AG10803 (cell line): ENCODE measurements around the gene LCLAT1.
A peak's percentile ranks its signal among the peaks of the same experiment; 100 is the strongest.
"Not testable (repeated sequence)": the region's sequence is repeated elsewhere in the genome, so short reads cannot be mapped to it uniquely, and the experiment has no call there.

ENCODE experiments used
- DNase-seq: peaks from one replicate; pipeline ENCODE4 v3.0.0; 2010; ENCODE audit warnings: low read depth
- H3K4me3 ChIP-seq: 2 replicates; pipeline ENCODE4 v1.5.1; 2011; ENCODE audit warnings: mild to moderate bottlenecking, low read length, control low read depth
- TF ChIP-seq, protein P1 (sequence below): conservative IDR thresholded peaks from 2 replicates; pipeline ENCODE4 v1.5.1; 2011; ENCODE audit warnings: mild to moderate bottlenecking, low read length, control low read depth, inconsistent platforms

The LCLAT1 gene

GRCh38 chr2:30463535-30463934 lies 16.5 kb downstream of the LCLAT1 start:
- TF ChIP-seq, protein P1, sequence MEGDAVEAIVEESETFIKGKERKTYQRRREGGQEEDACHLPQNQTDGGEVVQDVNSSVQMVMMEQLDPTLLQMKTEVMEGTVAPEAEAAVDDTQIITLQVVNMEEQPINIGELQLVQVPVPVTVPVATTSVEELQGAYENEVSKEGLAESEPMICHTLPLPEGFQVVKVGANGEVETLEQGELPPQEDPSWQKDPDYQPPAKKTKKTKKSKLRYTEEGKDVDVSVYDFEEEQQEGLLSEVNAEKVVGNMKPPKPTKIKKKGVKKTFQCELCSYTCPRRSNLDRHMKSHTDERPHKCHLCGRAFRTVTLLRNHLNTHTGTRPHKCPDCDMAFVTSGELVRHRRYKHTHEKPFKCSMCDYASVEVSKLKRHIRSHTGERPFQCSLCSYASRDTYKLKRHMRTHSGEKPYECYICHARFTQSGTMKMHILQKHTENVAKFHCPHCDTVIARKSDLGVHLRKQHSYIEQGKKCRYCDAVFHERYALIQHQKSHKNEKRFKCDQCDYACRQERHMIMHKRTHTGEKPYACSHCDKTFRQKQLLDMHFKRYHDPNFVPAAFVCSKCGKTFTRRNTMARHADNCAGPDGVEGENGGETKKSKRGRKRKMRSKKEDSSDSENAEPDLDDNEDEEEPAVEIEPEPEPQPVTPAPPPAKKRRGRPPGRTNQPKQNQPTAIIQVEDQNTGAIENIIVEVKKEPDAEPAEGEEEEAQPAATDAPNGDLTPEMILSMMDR = no peak
- no peak for DNase-seq
- H3K4me3 ChIP-seq = no peak overlapping the region

- TF ChIP-seq, protein P1 = no peak
- no peak for DNase-seq
- peak overlapping the region; percentile 32; the same call in 1 of the 2 replicates for H3K4me3 ChIP-seq
Observed at GRCh38 chr2:30464544-30465170, 17.6 kb downstream of the LCLAT1 start.

DNA sequence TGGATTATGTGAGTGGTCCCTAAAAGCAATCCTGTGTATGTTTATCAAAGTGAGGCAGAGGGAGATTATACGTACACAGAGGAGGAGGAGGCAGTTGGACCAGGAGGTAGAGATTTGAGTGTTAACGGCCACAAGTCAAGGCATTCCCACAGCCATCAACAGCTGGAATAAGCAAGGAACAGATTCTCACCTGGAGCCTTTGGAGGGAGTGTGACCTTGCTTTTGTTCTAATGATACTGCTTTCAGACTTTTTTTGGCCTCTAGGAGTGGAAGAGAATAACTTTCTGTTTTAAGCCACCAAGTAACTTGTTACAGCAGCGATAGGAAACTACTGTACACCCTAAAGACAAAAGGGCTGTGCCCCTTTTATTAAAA lies 18.1 kb downstream of the LCLAT1 start:
- TF ChIP-seq, protein P1 = peak; percentile 20; the same call in 1 of the 2 replicates
- H3K4me3 ChIP-seq = peak overlapping the region; percentile 32
- DNase-seq = peak; percentile 40

DNA sequence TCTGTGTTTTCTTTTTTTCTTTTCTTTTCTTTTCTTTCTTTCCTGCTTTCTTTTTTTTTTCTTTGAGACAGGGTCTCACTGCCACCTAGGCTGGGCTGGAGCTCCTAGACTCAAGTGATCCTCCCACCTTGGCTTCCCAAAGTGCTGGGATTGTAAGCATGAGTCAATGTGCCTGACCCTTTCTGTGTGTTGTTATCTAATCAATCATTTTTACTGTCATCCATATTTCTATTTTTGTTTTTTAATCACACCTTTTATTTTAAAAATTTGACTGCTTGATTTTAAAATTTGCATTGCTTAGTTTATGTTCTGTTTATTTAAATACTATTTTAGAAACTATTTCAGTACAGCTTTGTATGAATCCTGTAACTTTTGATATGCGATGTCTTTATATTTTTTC lies 19.2 kb downstream of the LCLAT1 start:
- H3K4me3 ChIP-seq = no peak overlapping the region
- DNase-seq = no peak
- TF ChIP-seq, protein P1 = no peak

DNA sequence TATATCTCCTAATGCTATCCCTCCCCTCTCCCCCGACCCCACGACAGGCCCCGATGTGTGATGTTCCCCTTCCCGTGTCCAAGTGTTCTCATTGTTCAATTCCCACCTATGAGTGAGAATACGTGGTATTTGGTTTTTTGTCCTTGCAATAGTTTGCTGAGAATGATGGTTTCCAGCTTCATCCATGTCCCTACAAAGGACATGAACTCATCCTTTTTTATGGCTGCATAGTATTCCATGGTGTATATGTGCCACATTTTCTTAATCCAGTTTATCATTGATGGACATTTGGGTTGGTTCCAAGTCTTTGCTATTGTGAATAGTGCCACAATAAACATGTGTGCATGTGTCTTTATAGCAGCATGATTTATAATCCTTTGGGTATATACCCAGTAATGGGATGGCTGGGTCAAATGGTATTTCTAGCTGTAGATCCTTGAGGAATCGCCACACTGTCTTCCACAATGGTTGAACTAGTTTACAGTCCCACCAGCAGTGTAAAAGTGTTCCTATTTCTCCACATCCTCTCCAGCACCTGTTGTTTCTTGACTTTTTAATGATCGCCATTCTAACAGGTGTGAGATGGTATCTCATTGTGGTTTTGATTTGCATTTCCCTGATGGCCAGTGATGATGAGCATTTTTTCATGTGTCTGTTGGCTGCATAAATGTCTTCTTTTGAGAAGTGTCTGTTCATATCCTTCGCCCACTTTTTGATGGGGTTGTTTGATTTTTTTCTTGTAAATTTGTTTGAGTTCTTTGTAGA lies 20.2 kb downstream of the LCLAT1 start:
- not testable (repeated sequence) for DNase-seq, H3K4me3 ChIP-seq

- no peak overlapping the region for H3K4me3 ChIP-seq
- DNase-seq = peak; percentile 78
- TF ChIP-seq, protein P1 = no peak
Observed at GRCh38 chr2:30470426-30470825, 23.4 kb downstream of the LCLAT1 start.

GRCh38 chr2:30472326-30472725 lies 25.3 kb downstream of the LCLAT1 start:
- TF ChIP-seq, protein P1 = peak; percentile 35
- no peak overlapping the region for H3K4me3 ChIP-seq
- DNase-seq = peak; percentile 50
